ENCODE results near the gene SPTLC2.

The SPTLC2 gene

DNA sequence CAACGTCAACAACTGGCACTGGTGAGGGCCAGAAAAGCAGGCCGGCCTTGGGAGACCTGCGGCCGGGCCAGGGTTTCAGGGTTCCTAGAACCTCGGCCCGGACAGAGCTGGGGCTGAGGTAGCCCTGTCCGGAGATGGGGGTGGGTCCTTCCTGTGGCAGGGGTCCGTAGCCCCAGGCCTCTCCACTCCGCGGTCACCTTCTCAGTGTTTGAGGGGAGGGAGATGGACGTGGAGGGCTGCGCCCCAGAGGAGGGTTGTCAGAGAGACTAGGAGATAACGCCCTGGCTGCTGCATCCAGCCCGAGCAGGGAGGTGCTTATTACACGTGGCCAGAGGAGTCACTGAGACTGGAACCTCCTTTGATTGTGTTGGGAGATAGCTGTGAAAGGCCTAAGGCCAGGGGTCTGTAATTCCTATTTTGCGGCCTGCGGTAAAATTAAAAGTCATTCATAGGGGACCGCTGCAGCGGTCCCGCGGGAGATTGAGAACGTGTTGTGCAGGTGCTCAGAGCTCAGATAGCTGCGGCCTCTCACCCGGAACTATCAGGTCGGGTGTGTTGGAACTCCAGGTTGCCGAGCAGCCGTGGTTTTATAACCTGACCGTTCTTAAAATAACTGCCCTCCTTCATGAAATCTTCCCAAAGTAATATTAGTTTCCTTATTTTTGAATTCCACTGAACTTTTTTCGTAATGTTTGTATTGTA is 158.0 kb downstream of the SPTLC2 start:
- DNase-seq = peak; percentile 19

DNA sequence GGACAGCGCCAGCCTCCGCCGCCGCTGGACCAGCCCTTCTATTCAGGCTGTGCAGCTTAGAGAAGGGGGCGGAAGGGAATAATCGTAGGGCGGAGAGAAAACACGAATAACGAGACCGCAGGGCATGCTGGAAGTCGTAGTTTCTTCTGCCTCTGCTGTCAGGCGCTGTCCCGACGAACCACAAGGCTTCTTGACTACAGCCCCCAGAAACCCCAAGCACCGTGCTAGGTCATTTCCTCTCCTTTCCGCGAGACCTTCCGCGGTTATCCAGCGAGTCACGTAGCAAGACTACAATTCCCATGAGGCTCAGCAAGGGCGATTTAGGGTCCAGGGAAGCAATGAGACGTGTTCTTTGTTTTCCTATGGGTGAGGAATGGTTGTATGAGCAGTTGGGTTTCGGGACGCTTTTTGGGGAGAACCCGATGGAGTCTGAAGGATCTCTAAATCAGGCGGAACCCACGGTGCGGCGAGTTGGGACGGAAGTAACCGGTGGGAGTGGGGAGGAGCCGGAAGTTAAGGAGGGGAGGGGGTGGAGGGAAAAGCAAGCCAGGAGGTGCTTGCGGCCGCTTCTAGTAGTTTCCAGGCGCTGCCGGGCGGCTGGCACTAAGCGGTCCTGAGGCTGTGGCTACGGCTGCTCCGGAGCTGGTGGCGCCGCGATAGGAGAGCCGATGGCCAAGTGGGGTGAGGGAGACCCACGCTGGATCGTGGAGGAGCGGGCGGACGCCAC is 158.8 kb downstream of the SPTLC2 start, which contains the start of the genes AHSA1 and VIPAS39:
TSS of gene AHSA1 (plus strand) at position 572 of the 727 bp plus-strand sequence. CDS start at position 669, 97 bp downstream.
TSS of gene VIPAS39 (minus strand) at position 80 of the 727 bp plus-strand sequence. CDS start 3,499 bp downstream, outside the sequence.
- DNase-seq = peak; percentile 96

GRCh38 chr14:77457115-77457521 is 159.3 kb downstream of the SPTLC2 start:
- DNase-seq = no peak

All from central memory CD4-positive, alpha-beta T cell (primary cell).